HCT116 (cell line): ENCODE results near the gene PRR23A. TPM values are rescaled to one million over a fixed set of nuclear protein-coding genes. Genes with fewer than 3 reads are reported as not detected.

Source experiments
- ATAC-seq: fragments of 200-7000 bp; cut with Tn5 transposase; 2 replicates; pipeline ENCODE4 v1.9.1; 2020; ENCODE audit warnings: mild to moderate bottlenecking, moderate library complexity
- BruUV-seq: library from RNA; stranded (reverse); fragments of 400-500 nt; replicated peaks from 2 replicates; lab custom pipeline; 2021; lab: Mats Ljungman, UMichigan
- CTCF ChIA-PET: fragments of 300-600 bp; sonication (Branson Sonifier 250); formaldehyde crosslinking; loops from one replicate; lab custom pipeline; 2021; ENCODE audit warnings: antibody characterized with exemption; lab: Charles Lee
- POLR2A ChIA-PET: fragments of 300-600, 350-600 bp; sonication (Branson Sonifier 250); formaldehyde crosslinking; loops from one replicate; lab custom pipeline; 2021; ENCODE audit warnings: antibody characterized with exemption; lab: Charles Lee
- RAD21 ChIA-PET, 2 experiments: fragments of 300-600 bp; sonication (Branson Sonifier 250); formaldehyde crosslinking; loops; one replicate each; lab custom pipeline; 2023; ENCODE audit warnings: low total read pairs in 2 of 2; ENCODE audit not compliant: uncharacterized antibody in 2 of 2, unreplicated experiment in 2 of 2, low non-redundant PET in 1 of 2; lab: Charles Lee
- DNase-seq: peaks from one replicate; pipeline ENCODE4 v3.0.0-alpha.2; 2010; ENCODE audit warnings: low read depth, low spot score
- H2AFZ ChIP-seq: fragments of 200-600 bp; shearing (Covaris generic), sonication (generic); 2 replicates; pipeline ENCODE4 v1.6.1; 2017; ENCODE audit warnings: low read depth, mixed run types, mixed read lengths, antibody characterized with exemption, low read length; ENCODE audit not compliant: poor library complexity, severe bottlenecking
- H3K27ac ChIP-seq: 2 replicates; pipeline ENCODE4 v1.5.1; 2012; ENCODE audit warnings: low read depth, low read length
- H3K27me3 ChIP-seq: fragments of 200-600 bp; sonication (generic); 2 replicates; pipeline ENCODE4 v1.6.1; 2016; ENCODE audit warnings: mixed run types, low read length, mixed read lengths; ENCODE audit not compliant: insufficient read depth
- H3K36me3 ChIP-seq, 2 experiments: fragments of 200-500 bp in 1 of 2; fragments of 200-600 bp in 1 of 2; sonication (Bioruptor generic) in 1 of 2; sonication (generic) in 1 of 2; 2 replicates each; pipeline versions ENCODE4 v1.5.1 to v1.6.1; 2014 to 2016; ENCODE audit warnings: low read length in 2 of 2, inconsistent platforms in 1 of 2, mixed read lengths in 1 of 2, mixed run types in 1 of 2; ENCODE audit not compliant: insufficient read depth in 2 of 2, control insufficient read depth in 1 of 2
- H3K4me1 ChIP-seq, 2 experiments: fragments of 200-600 bp in 1 of 2; sonication (generic) in 1 of 2; 2 replicates each; pipeline versions ENCODE4 v1.5.1 to v1.6.1; 2012 to 2017; ENCODE audit warnings: low read length in 2 of 2, inconsistent platforms in 1 of 2, mild to moderate bottlenecking in 1 of 2, mixed read lengths in 1 of 2, mixed run types in 1 of 2, moderate library complexity in 1 of 2; ENCODE audit not compliant: insufficient read depth in 2 of 2, control insufficient read depth in 1 of 2
- H3K4me2 ChIP-seq: fragments of 200-600 bp; sonication (generic); 2 replicates; pipeline ENCODE4 v1.6.1; 2017; ENCODE audit warnings: mixed run types, low read length, mixed read lengths
- H3K4me3 ChIP-seq, 2 experiments: fragments of 200-600 bp in 1 of 2; sonication (generic) in 1 of 2; replicated peaks in 1 of 2; 2 replicates each; pipeline ENCODE4 v1.5.1; 2011 to 2016; ENCODE audit warnings: low read length in 2 of 2, control low read depth in 1 of 2, low read depth in 1 of 2, mild to moderate bottlenecking in 1 of 2, mixed read lengths in 1 of 2, mixed run types in 1 of 2
- H3K79me2 ChIP-seq: fragments of 200-600 bp; sonication (generic); 2 replicates; pipeline ENCODE4 v1.6.1; 2017; ENCODE audit warnings: mild to moderate bottlenecking, mixed run types, low read length, moderate library complexity, mixed read lengths; ENCODE audit not compliant: insufficient read depth
- H3K9ac ChIP-seq: fragments of 200-600 bp; sonication (generic); 2 replicates; pipeline ENCODE4 v1.6.1; 2016; ENCODE audit warnings: low read length, mixed read lengths
- H3K9me2 ChIP-seq: fragments of 200-600 bp; sonication (generic), shearing (Covaris generic); 2 replicates; pipeline ENCODE4 v1.6.1; 2017; ENCODE audit warnings: mixed run types, mild to moderate bottlenecking, moderate library complexity; ENCODE audit not compliant: insufficient read depth
- H3K9me3 ChIP-seq, 2 experiments: fragments of 200-500 bp in 1 of 2; fragments of 200-600 bp in 1 of 2; sonication (Bioruptor generic) in 1 of 2; sonication (generic) in 1 of 2; 2 replicates each; pipeline ENCODE4 v1.6.1; 2014 to 2017; ENCODE audit warnings: low read length in 2 of 2, mixed read lengths in 2 of 2, inconsistent platforms in 1 of 2, low read depth in 1 of 2, mild to moderate bottlenecking in 1 of 2, mixed run types in 1 of 2, moderate library complexity in 1 of 2; ENCODE audit not compliant: control insufficient read depth in 1 of 2, insufficient read depth in 1 of 2
- H4K20me1 ChIP-seq: fragments of 200-600 bp; sonication (generic), shearing (Covaris generic); 2 replicates; pipeline ENCODE4 v1.6.1; 2017; ENCODE audit warnings: mixed run types, mild to moderate bottlenecking, moderate library complexity; ENCODE audit not compliant: insufficient read depth
- ELF1 ChIP-seq: IDR thresholded peaks from 2 replicates; pipeline ENCODE4 v1.6.1; 2012; ENCODE audit warnings: low read depth, borderline replicate concordance
- EZH2phosphoT487 ChIP-seq: fragments of 200-600 bp; IDR thresholded peaks from 2 replicates; pipeline ENCODE4 v1.6.1; 2018; ENCODE audit warnings: antibody characterized with exemption, borderline replicate concordance
- FOSL1 ChIP-seq: IDR thresholded peaks from 2 replicates; pipeline ENCODE4 v1.6.1; 2012; ENCODE audit warnings: low read depth
- JUND ChIP-seq: IDR thresholded peaks from 2 replicates; pipeline ENCODE4 v1.6.1; 2012
- POLR2A ChIP-seq: IDR thresholded peaks from 2 replicates; pipeline ENCODE4 v1.7.0; 2011; ENCODE audit warnings: borderline replicate concordance; ENCODE audit not compliant: insufficient read depth, insufficient read length; ENCODE audit errors: extremely low read depth
- POLR2AphosphoS5 ChIP-seq: IDR thresholded peaks from 2 replicates; pipeline ENCODE4 v1.6.1; 2011; ENCODE audit warnings: mild to moderate bottlenecking, low read depth, low read length, moderate library complexity
- RAD21 ChIP-seq: IDR thresholded peaks from 2 replicates; pipeline ENCODE4 v1.6.1; 2012; ENCODE audit warnings: low read depth, mild to moderate bottlenecking
- SIN3A ChIP-seq: IDR thresholded peaks from 2 replicates; pipeline ENCODE4 v1.6.1; 2012; ENCODE audit warnings: low read depth
- SP1 ChIP-seq: IDR thresholded peaks from 2 replicates; pipeline ENCODE4 v1.6.1; 2012; ENCODE audit warnings: low read depth
- TCF7L2 ChIP-seq: IDR thresholded peaks from 2 replicates; pipeline ENCODE4 v1.7.0; 2011; ENCODE audit warnings: borderline replicate concordance, inconsistent platforms; ENCODE audit not compliant: insufficient read depth, insufficient read length; ENCODE audit errors: extremely low read depth
- YY1 ChIP-seq: IDR thresholded peaks from 2 replicates; pipeline ENCODE4 v1.6.1; 2011; ENCODE audit warnings: low read length, low read depth, moderate library complexity, mild to moderate bottlenecking; ENCODE audit not compliant: insufficient replicate concordance; ENCODE audit errors: extremely low read depth
- ZNF274 ChIP-seq: fragments of 200-500 bp; sonication (Bioruptor generic); IDR thresholded peaks from 2 replicates; pipeline ENCODE4 v1.6.1; 2014; ENCODE audit warnings: mild to moderate bottlenecking, low read depth, low read length, inconsistent platforms
- intact Hi-C: fragments of 100-400 bp; cut with micrococcal nuclease; formaldehyde crosslinking; loops from 2 replicates; pipeline ENCODE4 v1.10.0; 2022
- total RNA-seq: library from RNA; stranded (reverse); gene quantifications from one replicate; pipeline ENCODE4 v1.2.1, GENCODE V29; 2021; ENCODE audit not compliant: unreplicated experiment
- TF ChIP-seq, protein P1 (sequence below): IDR thresholded peaks from 2 replicates; pipeline ENCODE4 v1.6.1; 2012; ENCODE audit warnings: low read depth
- TF ChIP-seq, protein P2 (sequence below): IDR thresholded peaks from 2 replicates; pipeline ENCODE4 v1.6.1; 2011; ENCODE audit warnings: mild to moderate bottlenecking, low read length, moderate library complexity; ENCODE audit not compliant: insufficient replicate concordance; ENCODE audit errors: extremely low read depth
- TF ChIP-seq, protein P3 (sequence below): IDR thresholded peaks from 2 replicates; pipeline ENCODE4 v1.6.1; 2012

The PRR23A gene
- total RNA-seq, 1 experiment from 2014 or later, result not detected

DNA sequence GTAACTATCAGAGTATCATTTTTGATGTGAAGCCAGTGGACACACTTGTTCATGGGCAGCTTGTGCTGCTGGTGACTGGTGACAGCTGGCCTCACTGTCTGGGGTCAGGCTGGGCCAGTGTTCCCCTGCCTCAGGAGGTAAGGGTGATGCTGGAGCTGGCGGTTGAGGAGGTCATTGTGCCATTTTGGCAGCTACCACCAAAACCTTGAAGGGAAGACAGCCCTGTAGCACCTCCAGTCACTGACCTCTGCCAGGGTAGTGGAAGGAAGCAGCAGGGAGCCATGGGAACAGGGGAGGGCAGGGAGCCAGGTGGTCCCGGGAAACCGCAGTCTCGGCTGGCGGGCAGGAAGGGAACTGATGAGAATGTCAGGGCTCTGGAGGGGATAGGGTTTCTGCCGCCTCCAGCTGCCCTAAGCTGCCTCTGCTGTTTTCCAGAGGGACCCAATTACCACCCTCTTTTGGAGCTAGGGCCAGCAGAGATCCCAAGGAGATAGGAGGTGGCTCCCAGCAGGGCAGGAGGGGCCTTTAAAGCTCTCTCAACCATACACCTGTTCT, 34.2 kb downstream of the PRR23A start:
- ChIA-PET POLR2A (no interaction called here), RAD21 (no interaction called here), CTCF (interaction anchor here (1.1 to 1.3 kb wide), 2 partner anchors 11 to 36 kb away, joined by 3 to 4 read pairs; no protein-coding TSS in a partner anchor)
- Histone ChIP-seq H3K4me3 (no peak overlapping the region), H3K36me3 (no peaks in the 10 kb centered on the region), H3K9ac (no peak overlapping the region), H3K4me1 (peaks cover 0 to 7% of the 10 kb centered on the region in 2 experiments; a peak in 1 of 4 replicates), H3K79me2 (no peaks in the 10 kb centered on the region), H3K4me2 (no peak overlapping the region), H3K9me2 (no peaks in the 10 kb centered on the region), H3K27me3 (no peaks in the 10 kb centered on the region), H2AFZ (no peak overlapping the region), H3K27ac (no peak overlapping the region), H4K20me1 (no peaks in the 10 kb centered on the region), H3K9me3 (no peaks in the 10 kb centered on the region)
- DNase-seq (no peak), ATAC-seq (no peak)
- intact Hi-C loops, result no loop called here
- no TSS peak for BruUV-seq
- TF ChIP-seq ELF1, result no peak
- no peak for TF ChIP-seq EZH2phosphoT487

DNA sequence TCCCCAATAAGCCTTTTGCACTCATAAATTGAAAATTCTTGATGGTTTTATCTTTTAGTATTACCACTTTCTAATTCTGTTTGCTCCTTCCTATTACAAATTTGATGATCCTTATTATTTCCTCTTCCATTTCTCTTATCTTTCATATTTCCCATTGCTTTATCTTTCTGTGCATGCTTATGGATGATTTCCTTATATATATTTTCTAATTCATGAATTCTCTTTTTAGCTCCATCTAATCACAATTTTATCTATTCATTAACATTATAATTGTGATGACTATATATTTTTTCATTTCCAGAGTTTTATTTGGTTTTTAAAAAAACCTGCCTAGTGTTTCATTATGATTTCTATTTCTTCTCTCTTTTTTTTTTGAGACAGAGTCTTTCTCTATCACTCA, 41.1 kb downstream of the PRR23A start:
- no peak for DNase-seq
- Histone ChIP-seq H3K9me2 (no peaks in the 10 kb centered on the region), H3K27me3 (no peaks in the 10 kb centered on the region), H3K4me2 (no peak overlapping the region), H3K9me3 (no peaks in the 10 kb centered on the region), H3K36me3 (no peaks in the 10 kb centered on the region), H3K9ac (no peak overlapping the region), H4K20me1 (no peaks in the 10 kb centered on the region), H3K27ac (no peak overlapping the region), H3K4me1 (no peaks in the 10 kb centered on the region), H2AFZ (no peak overlapping the region), H3K4me3 (no peak overlapping the region), H3K79me2 (no peaks in the 10 kb centered on the region)
- CTCF ChIA-PET, result no interaction called here
- no TSS peak for BruUV-seq
- no peak for ATAC-seq
- RAD21 ChIA-PET, result no interaction called here
- intact Hi-C loops, result no loop called here
- POLR2A ChIA-PET, result no interaction called here
- no peak for TF ChIP-seq SIN3A
- no peak for TF ChIP-seq FOSL1
- TF ChIP-seq JUND, result no peak
- TF ChIP-seq TCF7L2, result no peak
- TF ChIP-seq ZNF274, result no peak
- TF ChIP-seq, protein P1, sequence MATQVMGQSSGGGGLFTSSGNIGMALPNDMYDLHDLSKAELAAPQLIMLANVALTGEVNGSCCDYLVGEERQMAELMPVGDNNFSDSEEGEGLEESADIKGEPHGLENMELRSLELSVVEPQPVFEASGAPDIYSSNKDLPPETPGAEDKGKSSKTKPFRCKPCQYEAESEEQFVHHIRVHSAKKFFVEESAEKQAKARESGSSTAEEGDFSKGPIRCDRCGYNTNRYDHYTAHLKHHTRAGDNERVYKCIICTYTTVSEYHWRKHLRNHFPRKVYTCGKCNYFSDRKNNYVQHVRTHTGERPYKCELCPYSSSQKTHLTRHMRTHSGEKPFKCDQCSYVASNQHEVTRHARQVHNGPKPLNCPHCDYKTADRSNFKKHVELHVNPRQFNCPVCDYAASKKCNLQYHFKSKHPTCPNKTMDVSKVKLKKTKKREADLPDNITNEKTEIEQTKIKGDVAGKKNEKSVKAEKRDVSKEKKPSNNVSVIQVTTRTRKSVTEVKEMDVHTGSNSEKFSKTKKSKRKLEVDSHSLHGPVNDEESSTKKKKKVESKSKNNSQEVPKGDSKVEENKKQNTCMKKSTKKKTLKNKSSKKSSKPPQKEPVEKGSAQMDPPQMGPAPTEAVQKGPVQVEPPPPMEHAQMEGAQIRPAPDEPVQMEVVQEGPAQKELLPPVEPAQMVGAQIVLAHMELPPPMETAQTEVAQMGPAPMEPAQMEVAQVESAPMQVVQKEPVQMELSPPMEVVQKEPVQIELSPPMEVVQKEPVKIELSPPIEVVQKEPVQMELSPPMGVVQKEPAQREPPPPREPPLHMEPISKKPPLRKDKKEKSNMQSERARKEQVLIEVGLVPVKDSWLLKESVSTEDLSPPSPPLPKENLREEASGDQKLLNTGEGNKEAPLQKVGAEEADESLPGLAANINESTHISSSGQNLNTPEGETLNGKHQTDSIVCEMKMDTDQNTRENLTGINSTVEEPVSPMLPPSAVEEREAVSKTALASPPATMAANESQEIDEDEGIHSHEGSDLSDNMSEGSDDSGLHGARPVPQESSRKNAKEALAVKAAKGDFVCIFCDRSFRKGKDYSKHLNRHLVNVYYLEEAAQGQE, result no peak
- TF ChIP-seq, protein P2, sequence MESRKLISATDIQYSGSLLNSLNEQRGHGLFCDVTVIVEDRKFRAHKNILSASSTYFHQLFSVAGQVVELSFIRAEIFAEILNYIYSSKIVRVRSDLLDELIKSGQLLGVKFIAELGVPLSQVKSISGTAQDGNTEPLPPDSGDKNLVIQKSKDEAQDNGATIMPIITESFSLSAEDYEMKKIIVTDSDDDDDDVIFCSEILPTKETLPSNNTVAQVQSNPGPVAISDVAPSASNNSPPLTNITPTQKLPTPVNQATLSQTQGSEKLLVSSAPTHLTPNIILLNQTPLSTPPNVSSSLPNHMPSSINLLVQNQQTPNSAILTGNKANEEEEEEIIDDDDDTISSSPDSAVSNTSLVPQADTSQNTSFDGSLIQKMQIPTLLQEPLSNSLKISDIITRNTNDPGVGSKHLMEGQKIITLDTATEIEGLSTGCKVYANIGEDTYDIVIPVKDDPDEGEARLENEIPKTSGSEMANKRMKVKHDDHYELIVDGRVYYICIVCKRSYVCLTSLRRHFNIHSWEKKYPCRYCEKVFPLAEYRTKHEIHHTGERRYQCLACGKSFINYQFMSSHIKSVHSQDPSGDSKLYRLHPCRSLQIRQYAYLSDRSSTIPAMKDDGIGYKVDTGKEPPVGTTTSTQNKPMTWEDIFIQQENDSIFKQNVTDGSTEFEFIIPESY, result no peak
- no peak for TF ChIP-seq POLR2AphosphoS5
- TF ChIP-seq SP1, result no peak
- no peak for TF ChIP-seq RAD21
- no peak for TF ChIP-seq ELF1
- no peak for TF ChIP-seq YY1
- TF ChIP-seq, protein P3, sequence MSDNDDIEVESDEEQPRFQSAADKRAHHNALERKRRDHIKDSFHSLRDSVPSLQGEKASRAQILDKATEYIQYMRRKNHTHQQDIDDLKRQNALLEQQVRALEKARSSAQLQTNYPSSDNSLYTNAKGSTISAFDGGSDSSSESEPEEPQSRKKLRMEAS, result no peak
- TF ChIP-seq EZH2phosphoT487, result no peak
- TF ChIP-seq POLR2A, result no peak
